Measurements from ENCODE around the gene ENPP7.

The ENPP7 gene

GRCh38 chr17:79695797-79696609, 34.7 kb upstream of the ENPP7 start (continued):
- TF ChIP-seq ZFP37 (tag by site-specific recombination; IDR thresholded peaks at IDR 0.05): no peak
- no peak for TF ChIP-seq ZNF391 (tag by site-specific recombination; IDR thresholded peaks at IDR 0.05; ENCODE audit: borderline replicate concordance, low read depth)
- TF ChIP-seq KLF17 (tag by site-specific recombination; IDR thresholded peaks at IDR 0.05): no peak; the same call in 1 of the 2 replicates

GRCh38 chr17:79696610-79696982, 34.1 kb upstream of the ENPP7 start:
- CTCF ChIA-PET: interaction anchor here (1.5 to 3.7 kb wide), 4 partner anchors 37 to 304 kb away, joined by 6 to 23 read pairs (median 8); no protein-coding TSS in a partner anchor
- no peak overlapping the region for H3K4me3 ChIP-seq (ENCODE audit: low read depth, low read length)
- TF ChIP-seq PRDM4 (tag by site-specific recombination; IDR thresholded peaks at IDR 0.05) (no peak), ZNF391 (tag by site-specific recombination; IDR thresholded peaks at IDR 0.05; ENCODE audit: borderline replicate concordance, low read depth) (no peak), ZFP69B (tag by site-specific recombination; IDR thresholded peaks at IDR 0.05) (no peak), KLF17 (tag by site-specific recombination; IDR thresholded peaks at IDR 0.05) (no peak), ZNF174 (tag by site-specific recombination; IDR thresholded peaks at IDR 0.05) (no peak), GFI1B (tag by site-specific recombination; IDR thresholded peaks at IDR 0.05) (no peak), ZNF280C (tag by site-specific recombination; IDR thresholded peaks at IDR 0.05) (no peak), ZNF585B (tag by site-specific recombination; IDR thresholded peaks at IDR 0.05) (no peak), MZF1 (tag by site-specific recombination; IDR thresholded peaks at IDR 0.05; ENCODE audit: borderline replicate concordance) (no peak), ZNF114 (tag by site-specific recombination; IDR thresholded peaks at IDR 0.05) (no peak), ZNF544 (tag by site-specific recombination; IDR thresholded peaks at IDR 0.05) (no peak), ZNF677 (tag by site-specific recombination; IDR thresholded peaks at IDR 0.05) (no peak), ZEB2 (tag by site-specific recombination; IDR thresholded peaks at IDR 0.05) (no peak), ZBTB48 (tag by site-specific recombination; IDR thresholded peaks at IDR 0.05) (no peak), REST (tag by site-specific recombination; IDR thresholded peaks at IDR 0.05) (no peak), MEIS1 (CRISPR knock-in tag; IDR thresholded peaks at IDR 0.05; ENCODE audit: borderline replicate concordance) (no peak), ZNF24 (tag by site-specific recombination; IDR thresholded peaks at IDR 0.05) (no peak), ZNF830 (tag by site-specific recombination; IDR thresholded peaks at IDR 0.05; ENCODE audit: low read depth) (no peak)

More at GRCh38 chr17:79696610-79696982, 34.1 kb upstream of the ENPP7 start:
- POLR2A ChIA-PET: no interaction called here
- Histone ChIP-seq H3K4me1 (ENCODE audit: control insufficient read depth, insufficient read depth, low read length) (peaks cover 13% of the 10 kb centered on the region), H3K27ac (ENCODE audit: extremely low read depth, low read depth, low read length) (peak overlapping the region; percentile 24; the same call in 1 of the 2 replicates), H3K36me3 (ENCODE audit: control insufficient read depth in 2 of 2, insufficient read depth in 1 of 2, low read length in 2 of 2) (no peaks in the 10 kb centered on the region), H3K9me3 (ENCODE audit: control insufficient read depth, insufficient read depth, low read depth, low read length) (no peaks in the 10 kb centered on the region)

Measured in HEK293 (cell line).